Measurements from ENCODE around the gene LPCAT3. TPM values are rescaled to one million over a fixed set of nuclear protein-coding genes. Genes with fewer than 3 reads are reported as not detected.

The LPCAT3 gene
- total and polyA plus RNA-seq, 2 of the 13 experiments (the other 11 are each of a cell fraction or from before 2014, with no cell fraction given), result 44.5 to 64.3 TPM

DNA sequence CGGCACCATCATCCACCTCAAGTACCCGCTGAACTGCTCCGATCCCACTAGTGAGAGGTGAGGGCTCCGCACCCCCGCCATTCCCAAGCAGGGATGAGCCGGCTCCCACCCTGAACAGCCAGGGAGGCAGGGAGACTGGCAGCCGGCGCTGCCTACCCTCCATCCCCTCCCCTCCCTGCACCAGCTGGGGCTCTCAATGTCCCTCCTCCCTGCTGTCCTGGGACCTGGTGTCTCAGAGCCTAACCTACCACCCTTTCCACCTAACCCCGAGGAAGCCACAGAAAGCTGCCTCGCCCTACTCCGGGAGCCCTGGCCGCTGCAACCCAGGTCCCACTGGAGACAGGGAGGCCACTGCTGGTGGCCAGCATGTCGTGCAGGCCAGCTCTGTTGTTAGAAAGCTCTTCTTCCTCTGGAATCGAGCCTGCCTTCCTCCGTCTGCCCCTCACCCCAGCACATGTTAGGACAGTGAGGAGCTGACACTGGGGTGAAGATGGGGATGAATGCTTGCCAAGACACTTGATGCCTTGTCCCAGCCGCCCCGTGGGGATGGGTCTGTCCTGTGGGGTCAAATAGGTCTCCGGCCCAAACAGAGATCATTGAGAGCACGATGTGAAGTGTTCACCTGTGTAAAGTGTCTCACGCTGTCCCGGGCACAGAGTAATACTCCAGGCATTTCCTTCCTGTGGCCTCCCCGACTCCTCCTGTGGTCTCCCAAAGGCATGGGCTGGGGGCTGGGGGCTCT lies 66.0 kb downstream of the LPCAT3 start (continued):
- TF ChIP-seq, protein P1, sequence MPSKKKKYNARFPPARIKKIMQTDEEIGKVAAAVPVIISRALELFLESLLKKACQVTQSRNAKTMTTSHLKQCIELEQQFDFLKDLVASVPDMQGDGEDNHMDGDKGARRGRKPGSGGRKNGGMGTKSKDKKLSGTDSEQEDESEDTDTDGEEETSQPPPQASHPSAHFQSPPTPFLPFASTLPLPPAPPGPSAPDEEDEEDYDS (CRISPR knock-in tag; IDR thresholded peaks at IDR 0.05), result no peak
- TF ChIP-seq ZNF441 (CRISPR knock-in tag; IDR thresholded peaks at IDR 0.05; ENCODE audit: borderline replicate concordance), result no peak

DNA sequence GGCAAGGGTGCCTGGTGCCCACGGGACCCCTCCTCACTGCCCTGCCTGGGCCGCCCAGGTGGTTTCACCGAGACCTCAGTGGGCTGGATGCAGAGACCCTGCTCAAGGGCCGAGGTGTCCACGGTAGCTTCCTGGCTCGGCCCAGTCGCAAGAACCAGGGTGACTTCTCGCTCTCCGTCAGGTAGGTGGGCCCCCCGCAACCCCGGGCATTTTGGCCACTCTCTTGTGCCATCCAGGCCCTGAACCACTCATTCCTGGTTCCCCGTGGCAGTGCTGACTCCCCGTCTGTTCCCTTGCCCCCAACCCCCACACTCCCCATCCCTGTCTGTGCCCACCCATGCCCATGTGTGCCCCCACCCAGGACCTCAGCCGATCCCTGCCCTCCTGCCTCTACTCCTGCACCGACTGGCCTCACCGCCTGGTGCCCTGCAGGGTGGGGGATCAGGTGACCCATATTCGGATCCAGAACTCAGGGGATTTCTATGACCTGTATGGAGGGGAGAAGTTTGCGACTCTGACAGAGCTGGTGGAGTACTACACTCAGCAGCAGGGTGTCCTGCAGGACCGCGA lies 66.6 kb downstream of the LPCAT3 start:
- Histone ChIP-seq H4K20me1 (ENCODE audit: insufficient read depth, low read length) (no peaks in the 10 kb centered on the region), H3K79me2 (ENCODE audit: insufficient read depth, low read length) (no peaks in the 10 kb centered on the region), H3K4me1 (ENCODE audit: insufficient read depth, low read length) (peaks cover 16% of the 10 kb centered on the region), H3K27ac (ENCODE audit: extremely low read length, insufficient read depth, low read length) (no peak overlapping the region), H3K9me3 (ENCODE audit: low read length) (no peaks in the 10 kb centered on the region), H3K36me3 (replicated peaks in 1 of 2; ENCODE audit: control insufficient read depth in 1 of 2, insufficient read depth in 2 of 2, low read length in 2 of 2) (no peaks in the 10 kb centered on the region; a peak in 1 of 5 replicates), H3K4me2 (ENCODE audit: low read depth, low read length) (no peak overlapping the region), H3K27me3 (ENCODE audit: control insufficient read depth in 1 of 2, insufficient read depth in 2 of 2, low read length in 2 of 2) (no peaks in the 10 kb centered on the region), H3K4me3 (replicated peaks in 1 of 3; ENCODE audit: insufficient read depth in 1 of 3, low read depth in 2 of 3, low read length in 3 of 3) (no peak overlapping the region), H2AFZ (ENCODE audit: low read length) (no peak overlapping the region), H3K9ac (ENCODE audit: insufficient read depth, low read depth, low read length) (no peak overlapping the region)
- TF ChIP-seq CHD2 (IDR thresholded peaks at IDR 0.05; ENCODE audit: low read depth, low read length) (no peak), ZNF883 (CRISPR knock-in tag; IDR thresholded peaks at IDR 0.05; ENCODE audit: not compliant biosample characterization) (no peak), ZNF350 (CRISPR knock-in tag; IDR thresholded peaks at IDR 0.05; ENCODE audit: borderline replicate concordance, low read depth) (no peak), ZNF567 (CRISPR knock-in tag; IDR thresholded peaks at IDR 0.05; ENCODE audit: borderline replicate concordance) (no peak), ZNF550 (CRISPR knock-in tag; IDR thresholded peaks at IDR 0.05; ENCODE audit: borderline replicate concordance) (no peak), PRPF4 (IDR thresholded peaks at IDR 0.05; ENCODE audit: low read depth, low read length, poor library complexity, severe bottlenecking) (no peak), ZNF564 (CRISPR knock-in tag; IDR thresholded peaks at IDR 0.05) (no peak)
- TF ChIP-seq, protein P2, sequence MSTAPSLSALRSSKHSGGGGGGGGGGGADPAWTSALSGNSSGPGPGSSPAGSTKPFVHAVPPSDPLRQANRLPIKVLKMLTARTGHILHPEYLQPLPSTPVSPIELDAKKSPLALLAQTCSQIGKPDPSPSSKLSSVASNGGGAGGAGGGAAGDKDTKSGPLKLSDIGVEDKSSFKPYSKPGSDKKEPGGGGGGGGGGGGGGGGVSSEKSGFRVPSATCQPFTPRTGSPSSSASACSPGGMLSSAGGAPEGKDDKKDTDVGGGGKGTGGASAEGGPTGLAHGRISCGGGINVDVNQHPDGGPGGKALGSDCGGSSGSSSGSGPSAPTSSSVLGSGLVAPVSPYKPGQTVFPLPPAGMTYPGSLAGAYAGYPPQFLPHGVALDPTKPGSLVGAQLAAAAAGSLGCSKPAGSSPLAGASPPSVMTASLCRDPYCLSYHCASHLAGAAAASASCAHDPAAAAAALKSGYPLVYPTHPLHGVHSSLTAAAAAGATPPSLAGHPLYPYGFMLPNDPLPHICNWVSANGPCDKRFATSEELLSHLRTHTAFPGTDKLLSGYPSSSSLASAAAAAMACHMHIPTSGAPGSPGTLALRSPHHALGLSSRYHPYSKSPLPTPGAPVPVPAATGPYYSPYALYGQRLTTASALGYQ (CRISPR knock-in tag; IDR thresholded peaks at IDR 0.05), result no peak
- ATAC-seq (no peak), FAIRE-seq (no peak), DNase-seq (ENCODE audit: low spot score) (no peak)
- ChIA-PET CTCF (ENCODE audit: low intra/inter-chr PET ratio, low total read pairs) (no interaction called here), POLR2A (no interaction called here)
- BruUV-seq (replicated peaks), result no TSS peak
- intact Hi-C loops (cut with micrococcal nuclease; ENCODE audit: unreplicated experiment), result no loop called here
- in situ Hi-C loops (cut with HindIII; ENCODE audit: extremely low pct_ligation_motif_present, low pct_unique_long_range_greater_than_20kb), result no loop called here
- WGBS (ENCODE audit: low lambda C conversion rate), result 91% methylated on average over 7 of the region's 20 CpGs

Data from HepG2 (cell line).